GM18520 (cell line): ENCODE data around the gene PRAME.
"Not testable (repeated sequence)": the region's sequence is repeated elsewhere in the genome, so short reads cannot be mapped to it uniquely, and the experiment has no call there.

Experiments used
- ATAC-seq: cut with Tn5 transposase; IDR thresholded peaks from one replicate; pipeline ENCODE4 v1.9.1; 2021; ENCODE audit not compliant: unreplicated experiment

PRAME gene

GRCh38 chr22:22521631-22522030, 37.4 kb downstream of the PRAME start:
- no peak for ATAC-seq

GRCh38 chr22:22520667-22521602, 38.1 kb downstream of the PRAME start:
- ATAC-seq, result no peak

GRCh38 chr22:22520020-22520656, 38.9 kb downstream of the PRAME start, which contains the start of gene ZNF280A:
Gene ZNF280A (minus strand): TSS chr22:22520270. CDS start chr22:22515630, 4,640 bp downstream.
- no peak for ATAC-seq

- no peak for ATAC-seq
Observed at GRCh38 chr22:22519591-22519990, 39.5 kb downstream of the PRAME start.

GRCh38 chr22:22516992-22517391, 42.1 kb downstream of the PRAME start:
- ATAC-seq, result no peak

- ATAC-seq, result no peak
Observed at GRCh38 chr22:22515890-22516289, 43.2 kb downstream of the PRAME start.

- ATAC-seq, result not testable (repeated sequence)
Observed at GRCh38 chr22:22514431-22514830, 44.6 kb downstream of the PRAME start.

- ATAC-seq, result no peak
Observed at GRCh38 chr22:22513619-22514018, 45.4 kb downstream of the PRAME start.

GRCh38 chr22:22512951-22513350, 46.1 kb downstream of the PRAME start:
- ATAC-seq, result no peak

GRCh38 chr22:22510833-22511232, 48.2 kb downstream of the PRAME start:
- not testable (repeated sequence) for ATAC-seq

- not testable (repeated sequence) for ATAC-seq
Observed at GRCh38 chr22:22509912-22510311, 49.2 kb downstream of the PRAME start.

- ATAC-seq, result peak; percentile 59
Observed at GRCh38 chr22:22508274-22509176, 50.5 kb downstream of the PRAME start, which contains the start of gene ZNF280B. Gene ZNF280B (minus strand): TSS chr22:22508742. CDS start chr22:22489398, 19,344 bp downstream.

GRCh38 chr22:22507743-22508273, 51.3 kb downstream of the PRAME start:
- ATAC-seq, result no peak

- ATAC-seq, result no peak
Observed at GRCh38 chr22:22506736-22507135, 52.3 kb downstream of the PRAME start.

- ATAC-seq, result no peak
Observed at GRCh38 chr22:22498267-22498666, 60.8 kb downstream of the PRAME start.
